OCI-M1 (cell line): ENCODE measurements around the gene MRPL33.

ENCODE experiments used
- DNase-seq: peaks from one replicate; lab custom pipeline; 2025; lab: John Stamatoyannopoulos, UW

Gene MRPL33

DNA sequence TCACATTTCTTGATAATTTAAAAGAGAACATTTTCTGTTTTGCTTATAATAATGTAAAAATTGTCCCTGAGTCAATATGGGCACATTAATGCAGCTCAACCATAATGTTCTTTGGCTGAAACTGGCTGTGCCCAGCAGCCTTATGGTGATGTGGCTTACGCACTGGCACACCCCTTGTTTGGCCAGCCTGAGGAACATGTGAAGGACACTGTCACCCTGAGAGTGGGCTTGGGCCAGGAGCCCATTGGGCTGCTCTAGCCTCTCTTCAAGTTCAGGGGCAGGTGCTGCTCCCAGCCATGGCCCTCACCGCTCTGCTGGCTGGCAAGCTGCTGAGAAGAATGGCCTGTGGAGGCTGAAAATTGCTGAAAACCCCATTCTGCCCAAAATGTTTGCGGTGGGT lies 37.5 kb downstream of the MRPL33 start:
- no peak for DNase-seq

GRCh38 chr2:27809761-27810241 lies 38.3 kb downstream of the MRPL33 start:
- no peak for DNase-seq

GRCh38 chr2:27810455-27810854 lies 38.9 kb downstream of the MRPL33 start:
- DNase-seq = no peak

- DNase-seq = no peak
These were observed 40.2 kb downstream of the MRPL33 start for GRCh38 chr2:27811768-27812167.

DNA sequence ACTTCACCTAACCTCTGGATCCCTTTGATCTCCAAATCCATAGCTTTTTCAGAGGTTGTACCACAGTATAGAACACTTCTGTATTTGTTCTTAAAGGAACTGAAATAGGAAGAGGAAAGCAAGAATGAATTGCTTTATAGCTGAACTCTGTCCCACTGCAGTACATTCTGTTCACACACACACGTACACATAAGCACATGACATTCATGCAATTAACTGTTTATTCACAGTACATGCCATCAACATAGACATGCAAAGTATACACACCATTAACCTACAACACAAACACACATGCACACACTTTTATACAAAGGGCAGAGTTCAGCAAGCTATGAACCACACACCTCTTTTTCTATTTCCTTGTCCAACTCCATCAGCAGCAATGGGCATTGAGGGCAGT lies 43.2 kb downstream of the MRPL33 start:
- no peak for DNase-seq

GRCh38 chr2:27815860-27816438 lies 44.4 kb downstream of the MRPL33 start:
- DNase-seq = no peak

DNA sequence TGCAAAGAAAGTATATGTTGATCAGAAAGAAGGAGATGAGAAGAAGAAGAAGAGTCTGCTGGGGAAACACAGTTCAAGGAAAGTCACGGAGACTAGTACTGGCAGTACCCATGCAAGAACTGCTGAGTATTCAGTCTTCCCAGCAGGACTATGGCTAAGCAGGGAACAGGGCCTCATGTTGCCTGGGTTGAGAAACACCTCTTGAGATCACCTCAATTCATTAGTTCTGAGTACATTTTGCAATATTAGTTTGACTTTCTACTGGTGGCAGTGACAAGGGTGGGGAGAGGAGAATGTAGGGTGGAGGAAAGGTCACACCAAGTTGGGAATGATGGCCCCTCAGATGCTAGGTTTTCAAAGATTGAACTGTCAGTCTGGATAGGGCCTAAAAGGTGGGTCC lies 50.5 kb downstream of the MRPL33 start:
- DNase-seq = no peak

DNA sequence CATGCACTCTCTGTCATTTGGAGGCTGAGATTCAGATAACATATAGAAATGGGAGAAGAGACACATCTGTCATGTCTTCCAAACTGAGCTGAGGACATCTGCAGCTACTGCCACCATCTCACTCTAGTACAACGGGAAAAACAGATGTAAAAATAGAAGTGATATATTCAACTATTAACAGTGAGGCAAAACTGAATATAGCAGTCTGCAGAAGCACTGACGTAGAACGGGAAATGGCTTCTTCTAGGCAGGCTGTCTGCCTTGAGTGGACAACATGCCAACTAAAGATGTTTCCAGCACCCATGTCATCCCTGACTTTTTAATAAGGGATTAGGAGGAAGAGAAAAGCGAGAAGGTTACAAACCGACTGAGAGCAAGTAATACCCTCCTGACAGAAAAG lies 51.6 kb downstream of the MRPL33 start:
- DNase-seq = no peak

GRCh38 chr2:27823569-27823968 lies 52.0 kb downstream of the MRPL33 start:
- DNase-seq = no peak

- no peak for DNase-seq
These were observed 52.9 kb downstream of the MRPL33 start for GRCh38 chr2:27824401-27824800.

DNA sequence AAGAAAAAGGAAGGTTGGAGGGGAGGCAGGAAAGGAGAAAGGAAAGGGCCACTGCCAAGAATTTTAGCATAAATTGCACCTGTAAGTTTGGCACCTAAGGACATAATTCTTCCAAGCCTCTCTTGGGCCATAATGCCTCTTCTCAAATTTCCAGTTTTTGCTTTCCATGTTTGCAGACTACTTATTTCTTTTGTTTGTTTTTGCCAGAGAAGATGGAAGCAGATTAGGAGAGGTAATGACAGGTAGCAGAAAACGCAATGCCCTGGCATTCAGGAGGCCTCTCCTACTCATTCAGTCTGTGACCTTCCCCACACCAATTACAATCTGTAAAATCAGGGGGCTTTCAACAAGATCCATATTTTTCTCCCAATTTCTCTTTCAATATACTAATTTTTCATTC lies 56.8 kb downstream of the MRPL33 start:
- DNase-seq = no peak
